Endothelial cell of umbilical vein (primary cell): ENCODE data around the gene UHRF1. TPM values are rescaled to one million over a fixed set of nuclear protein-coding genes. Genes with fewer than 3 reads are reported as not detected.

Experiments used
- BruUV-seq: library from RNA; stranded (reverse); fragments of 400-500 nt; replicated peaks from 2 replicates; lab custom pipeline; 2021; lab: Mats Ljungman, UMichigan
- CTCF ChIA-PET: fragments of 300-600, 350-600 bp; sonication (Branson Sonifier 250); formaldehyde crosslinking; loops from one replicate; lab custom pipeline; 2021; ENCODE audit warnings: antibody characterized with exemption, inconsistent platforms; lab: Charles Lee
- POLR2A ChIA-PET: fragments of 300-600, 350-600 bp; sonication (Branson Sonifier 250); formaldehyde crosslinking; loops from one replicate; lab custom pipeline; 2021; ENCODE audit warnings: antibody characterized with exemption, inconsistent platforms; lab: Charles Lee
- DNase-seq: peaks from one replicate; pipeline ENCODE4 v3.0.0-alpha.2; 2011; ENCODE audit warnings: low read depth, low spot score
- FAIRE-seq: peaks from 2 replicates; lab custom pipeline; 2011; peaks lifted over from hg19 to GRCh38; lab: Jason Lieb, UNC
- H2AFZ ChIP-seq: 2 replicates; pipeline ENCODE4 v1.6.0; 2012; ENCODE audit warnings: low read depth, low read length, control low read depth, inconsistent platforms
- H3K27ac ChIP-seq: 2 replicates; pipeline ENCODE4 v1.5.1; 2011; ENCODE audit warnings: low read depth, mild to moderate bottlenecking, control low read depth, low read length, moderate library complexity; ENCODE audit not compliant: insufficient read depth
- H3K27me3 ChIP-seq, 2 experiments: 2 replicates each; pipeline versions ENCODE4 v1.6.0 to v1.6.1; 2011; ENCODE audit warnings: low read length in 2 of 2, mixed read lengths in 1 of 2; ENCODE audit not compliant: control insufficient read depth in 2 of 2, insufficient read depth in 2 of 2
- H3K36me3 ChIP-seq, 2 experiments: 2 replicates in 1 of 2; 3 replicates in 1 of 2; pipeline ENCODE4 v1.5.1; 2011; ENCODE audit warnings: low read length in 2 of 2, mild to moderate bottlenecking in 1 of 2, moderate library complexity in 1 of 2; ENCODE audit not compliant: control insufficient read depth in 2 of 2, insufficient read depth in 2 of 2; ENCODE audit errors: extremely low read depth in 1 of 2
- H3K4me1 ChIP-seq: 3 replicates; pipeline ENCODE4 v1.5.1; 2011; ENCODE audit warnings: mild to moderate bottlenecking, low read length; ENCODE audit not compliant: control insufficient read depth, insufficient read depth; ENCODE audit errors: extremely low read depth
- H3K4me2 ChIP-seq: 2 replicates; pipeline ENCODE4 v1.6.1; 2011; ENCODE audit warnings: low read length, control low read depth, mixed read lengths; ENCODE audit not compliant: insufficient read depth
- H3K4me3 ChIP-seq, 3 experiments: fragments of 200-600 bp in 1 of 3; sonication (generic), shearing (Covaris generic) in 1 of 3; replicated peaks in 1 of 3; 2 replicates each; pipeline ENCODE4 v1.5.1; 2011 to 2016; ENCODE audit warnings: control low read depth in 3 of 3, low read length in 3 of 3, mild to moderate bottlenecking in 2 of 3, inconsistent platforms in 1 of 3, low read depth in 1 of 3, moderate library complexity in 1 of 3; ENCODE audit not compliant: insufficient read depth in 1 of 3
- H3K79me2 ChIP-seq: 2 replicates; pipeline ENCODE4 v1.6.0; 2012; ENCODE audit warnings: low read length, inconsistent platforms; ENCODE audit not compliant: control insufficient read depth, insufficient read depth
- H3K9ac ChIP-seq: replicated peaks from 2 replicates; pipeline ENCODE3; 2011; ENCODE audit warnings: low read length, control low read depth; ENCODE audit not compliant: insufficient read depth; ENCODE audit errors: extremely low read depth
- H3K9me1 ChIP-seq: replicated peaks from 3 replicates; pipeline ENCODE4 v1.6.0; 2011; ENCODE audit warnings: mild to moderate bottlenecking, low read length; ENCODE audit not compliant: control insufficient read depth, insufficient read depth; ENCODE audit errors: extremely low read depth
- H3K9me3 ChIP-seq: replicated peaks from 2 replicates; pipeline ENCODE4 v1.5.1; 2012; ENCODE audit warnings: low read length, inconsistent platforms; ENCODE audit not compliant: control insufficient read depth, insufficient read depth
- H4K20me1 ChIP-seq: replicated peaks from 2 replicates; pipeline ENCODE3; 2011; ENCODE audit warnings: mild to moderate bottlenecking, low read length; ENCODE audit not compliant: control insufficient read depth, insufficient read depth; ENCODE audit errors: extremely low read depth
- JUN ChIP-seq: IDR thresholded peaks from 2 replicates; pipeline ENCODE4 v1.6.1; 2011; ENCODE audit warnings: borderline replicate concordance, low read depth; ENCODE audit not compliant: insufficient read length, insufficient read depth
- MYC ChIP-seq: IDR thresholded peaks from one replicate; pipeline ENCODE4 v1.6.1; 2011; ENCODE audit warnings: mild to moderate bottlenecking, low read depth, low read length
- POLR2AphosphoS5 ChIP-seq: IDR thresholded peaks from 2 replicates; pipeline ENCODE4 v1.6.1; 2012; ENCODE audit warnings: low read depth, mild to moderate bottlenecking, control low read depth, low read length, moderate library complexity; ENCODE audit not compliant: insufficient read depth
- dilution Hi-C: fragments of 300-500 bp; cut with MboI; formaldehyde crosslinking; loops from one replicate; pipeline ENCODE4 v1.15.0; 2019; ENCODE audit warnings: low sequenced_read_pairs; ENCODE audit not compliant: extremely low pct_ligation_motif_present
- intact Hi-C: fragments of 100-400 bp; cut with micrococcal nuclease; formaldehyde crosslinking; loops from one replicate; pipeline ENCODE4 v1.10.0; 2022
- polyA plus RNA-seq, 4 experiments: library from polyadenylated mRNA; depleted of rRNA in 3 of 4; stranded (reverse) in 3 of 4; unstranded in 1 of 4; fragments of >200 nt; gene quantifications; 2 replicates each; pipeline versions ENCODE4 v1.2.1 to v1.2.3, GENCODE V29; 2011 to 2012; ENCODE audit warnings: missing spikeins in 1 of 4
- total RNA-seq: library from RNA; stranded (reverse); gene quantifications from 2 replicates; pipeline ENCODE4 v1.2.3, GENCODE V29; 2021

The UHRF1 gene
- total and polyA plus RNA-seq, 2 donors (not counting 3 experiments of a cell fraction or from before 2014, with no cell fraction given) = 13.3 to 76.8 TPM

GRCh38 chr19:4909897-4910593 is 744 bp downstream of the UHRF1 start:
- peak; percentile 87 for DNase-seq
- H3K9ac ChIP-seq = peak overlapping the region; percentile 65
- TF ChIP-seq POLR2AphosphoS5 = peak; percentile 22
- TF ChIP-seq JUN = no peak
- peak overlapping the region; percentile 90 for H3K4me2 ChIP-seq
- H3K9me3 ChIP-seq = no peaks in the 10 kb centered on the region
- H3K27me3 ChIP-seq = no peaks in the 10 kb centered on the region
- H2AFZ ChIP-seq = peak overlapping the region; percentile 79
- H3K4me3 ChIP-seq = peak overlapping the region; percentile 71 to 77 (median 74)
- intact Hi-C loops (loop anchor here (1.0 to 10.0 kb wide), 4 partner anchors 43 to 1832 kb away; partner anchors contain the start of gene PLIN3), dilution Hi-C loops (no loop called here)
- peak; percentile 81 for FAIRE-seq
- no peaks in the 10 kb centered on the region for H4K20me1 ChIP-seq
- peak overlapping the region; percentile 58 for H3K27ac ChIP-seq
- peaks cover 26% of the 10 kb centered on the region for H3K4me1 ChIP-seq
- POLR2A ChIA-PET = no interaction called here
- no peaks in the 10 kb centered on the region for H3K36me3 ChIP-seq
- no peaks in the 10 kb centered on the region for H3K9me1 ChIP-seq
- CTCF ChIA-PET = interaction anchor here (1.0 to 5.6 kb wide), 4 partner anchors 39 to 101 kb away, joined by 3 to 176 read pairs (median 84); partner anchors contain the start of gene PLIN3
- H3K79me2 ChIP-seq = peaks cover 43% of the 10 kb centered on the region
- BruUV-seq = no TSS peak

- Histone ChIP-seq H3K9me1 (no peaks in the 10 kb centered on the region), H3K79me2 (peaks cover 50% of the 10 kb centered on the region), H4K20me1 (no peaks in the 10 kb centered on the region), H3K4me2 (peak overlapping the region; percentile 90), H3K4me1 (peaks cover 33% of the 10 kb centered on the region), H3K4me3 (peak overlapping the region; percentile 71 to 77 (median 74)), H3K9me3 (no peaks in the 10 kb centered on the region), H3K9ac (peak overlapping the region; percentile 65), H3K27ac (peak overlapping the region; percentile 58), H3K36me3 (no peaks in the 10 kb centered on the region), H3K27me3 (no peaks in the 10 kb centered on the region), H2AFZ (peak overlapping the region; percentile 45)
- dilution Hi-C loops = no loop called here
- BruUV-seq = TSS peak; percentile 50
- ChIA-PET POLR2A (no interaction called here), CTCF (interaction anchor here (1.2 to 5.6 kb wide), 19 partner anchors 9 to 187 kb away, joined by 3 to 176 read pairs (median 7); partner anchors contain the start of genes DPP9, FEM1A and PLIN3)
- intact Hi-C loops = loop anchor here (1.0 to 10.0 kb wide), 6 partner anchors 43 to 1832 kb away; partner anchors contain the start of gene PLIN3
- peak; percentile 58 for TF ChIP-seq POLR2AphosphoS5
- no peak for TF ChIP-seq MYC
- peak; percentile 89 for FAIRE-seq
- DNase-seq = peak; percentile 40
Measured at GRCh38 chr19:4910594-4911281, 1.4 kb downstream of the UHRF1 start.
